ENCODE results near the gene SMIM1.
A peak's percentile ranks its signal among the peaks of the same experiment; 100 is the strongest.
"Not testable (repeated sequence)": the region's sequence is repeated elsewhere in the genome, so short reads cannot be mapped to it uniquely, and the experiment has no call there.

Gene SMIM1

GRCh38 chr1:3736131-3736561, 36.4 kb upstream of the SMIM1 start:
- no peak overlapping the region for H3K4me3 ChIP-seq (ENCODE audit: low read depth, low read length)

GRCh38 chr1:3736708-3737107, 35.8 kb upstream of the SMIM1 start:
- no peak overlapping the region for H3K4me3 ChIP-seq (ENCODE audit: low read depth, low read length)

GRCh38 chr1:3738943-3739342, 33.6 kb upstream of the SMIM1 start:
- H3K4me3 ChIP-seq (ENCODE audit: low read depth, low read length): no peak overlapping the region

GRCh38 chr1:3740042-3740441, 32.5 kb upstream of the SMIM1 start:
- no peak overlapping the region for H3K4me3 ChIP-seq (ENCODE audit: low read depth, low read length)

GRCh38 chr1:3740752-3741151, 31.8 kb upstream of the SMIM1 start:
- no peak overlapping the region for H3K4me3 ChIP-seq (ENCODE audit: low read depth, low read length)

- H3K4me3 ChIP-seq (ENCODE audit: low read depth, low read length): no peak overlapping the region
Measured at GRCh38 chr1:3741566-3742438, 30.7 kb upstream of the SMIM1 start.

GRCh38 chr1:3742439-3743298, 29.9 kb upstream of the SMIM1 start:
- H3K4me3 ChIP-seq (ENCODE audit: low read depth, low read length): no peak overlapping the region

- H3K4me3 ChIP-seq (ENCODE audit: low read depth, low read length): no peak overlapping the region
Measured at GRCh38 chr1:3743421-3743820, 29.1 kb upstream of the SMIM1 start.

GRCh38 chr1:3743826-3744225, 28.7 kb upstream of the SMIM1 start:
- H3K4me3 ChIP-seq (ENCODE audit: low read depth, low read length): no peak overlapping the region

GRCh38 chr1:3744646-3745045, 27.9 kb upstream of the SMIM1 start:
- H3K4me3 ChIP-seq (ENCODE audit: low read depth, low read length): no peak overlapping the region

GRCh38 chr1:3745071-3745470, 27.5 kb upstream of the SMIM1 start:
- H3K4me3 ChIP-seq (ENCODE audit: low read depth, low read length): no peak overlapping the region

- H3K4me3 ChIP-seq (ENCODE audit: low read depth, low read length): peak overlapping the region; percentile 72
Measured at GRCh38 chr1:3745590-3746381, 26.8 kb upstream of the SMIM1 start.

GRCh38 chr1:3746389-3746829, 26.1 kb upstream of the SMIM1 start:
- peak overlapping the region; percentile 72 for H3K4me3 ChIP-seq (ENCODE audit: low read depth, low read length)

- H3K4me3 ChIP-seq (ENCODE audit: low read depth, low read length): peak overlapping the region; percentile 72
Measured at GRCh38 chr1:3746830-3747521, 25.6 kb upstream of the SMIM1 start.

GRCh38 chr1:3747522-3747848, 25.1 kb upstream of the SMIM1 start:
- no peak overlapping the region for H3K4me3 ChIP-seq (ENCODE audit: low read depth, low read length)

- H3K4me3 ChIP-seq (ENCODE audit: low read depth, low read length): no peak overlapping the region
Measured at GRCh38 chr1:3747903-3748302, 24.6 kb upstream of the SMIM1 start.

- not testable (repeated sequence) for H3K4me3 ChIP-seq (ENCODE audit: low read depth, low read length)
Measured at GRCh38 chr1:3748316-3748900, 24.1 kb upstream of the SMIM1 start.

- H3K4me3 ChIP-seq (ENCODE audit: low read depth, low read length): no peak overlapping the region
Measured at GRCh38 chr1:3749512-3749911, 23.0 kb upstream of the SMIM1 start.

GRCh38 chr1:3750741-3751140, 21.8 kb upstream of the SMIM1 start:
- H3K4me3 ChIP-seq (ENCODE audit: low read depth, low read length): no peak overlapping the region

GRCh38 chr1:3752400-3752945, 20.1 kb upstream of the SMIM1 start, which contains the start of gene CCDC27:
Gene CCDC27 (plus strand): TSS chr1:3752450. CDS start chr1:3752482, 32 bp downstream.
- no peak within 1 kb of the TSS for H3K4me3 ChIP-seq (ENCODE audit: low read depth, low read length)

All from iPS-11a (cell line).